GM21447 (cell line): Measurements from ENCODE around the gene CFAP298.

Experiments used
- ATAC-seq: cut with Tn5 transposase; IDR thresholded peaks from one replicate; pipeline ENCODE4 v1.9.1; 2021; ENCODE audit not compliant: unreplicated experiment

CFAP298 gene

DNA sequence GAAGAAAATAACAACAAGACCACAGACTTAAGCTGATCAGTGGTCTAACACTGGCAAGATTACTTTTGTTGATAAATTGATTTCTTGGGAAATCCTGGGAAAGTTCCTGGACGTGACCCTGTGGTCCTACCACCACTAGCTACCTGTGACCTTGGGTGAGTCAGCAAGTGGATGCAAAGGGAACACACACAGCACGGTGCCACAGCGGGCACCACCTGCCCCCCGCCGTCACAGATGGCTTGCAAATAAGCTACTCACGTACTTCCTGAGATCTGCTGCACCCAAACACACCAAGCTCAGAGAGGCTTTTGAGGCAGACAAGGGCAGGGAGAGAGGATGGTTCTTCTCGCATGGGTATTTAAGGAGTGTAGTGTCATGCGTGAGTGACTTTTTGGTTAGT lies 12.7 kb downstream of the CFAP298 start:
- no peak for ATAC-seq

DNA sequence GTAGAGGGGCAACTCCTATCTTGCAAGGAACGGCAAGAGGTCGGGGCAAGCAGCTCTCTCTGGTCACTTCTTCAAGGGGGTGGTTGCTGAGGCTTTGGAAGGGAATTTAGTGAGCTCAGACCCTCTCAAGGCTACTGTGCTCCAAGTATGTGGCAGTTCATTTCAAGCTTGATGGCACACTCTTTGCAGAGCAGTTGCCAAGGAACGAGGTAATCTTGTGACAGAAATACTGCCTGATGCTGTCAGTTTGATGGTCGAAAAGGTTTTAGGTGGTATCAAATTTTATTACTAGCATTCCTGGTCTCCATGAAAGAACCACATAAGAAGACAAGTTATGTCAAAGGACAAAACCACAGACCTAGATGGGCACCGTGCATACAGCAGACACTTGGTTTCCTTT lies 13.1 kb downstream of the CFAP298 start:
- ATAC-seq: no peak

DNA sequence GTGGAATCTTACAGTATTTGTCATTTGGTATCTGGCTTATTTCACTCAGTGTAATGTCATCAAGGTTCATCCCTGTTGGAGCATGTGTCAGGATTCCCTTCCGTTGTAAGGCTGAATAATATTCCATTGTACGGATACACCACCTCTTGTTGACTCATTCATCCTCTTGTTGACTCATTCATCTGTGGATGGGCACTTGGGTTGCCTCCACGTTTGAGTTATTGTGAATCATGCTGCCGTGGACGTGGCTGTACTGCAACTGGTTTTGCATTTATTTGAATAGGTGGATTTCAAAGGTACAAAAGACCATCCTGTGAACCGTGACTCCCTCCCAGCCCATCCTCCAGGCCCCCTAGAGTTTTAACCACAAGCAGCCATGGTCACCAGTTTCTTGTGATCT lies 15.0 kb downstream of the CFAP298 start:
- no peak for ATAC-seq

DNA sequence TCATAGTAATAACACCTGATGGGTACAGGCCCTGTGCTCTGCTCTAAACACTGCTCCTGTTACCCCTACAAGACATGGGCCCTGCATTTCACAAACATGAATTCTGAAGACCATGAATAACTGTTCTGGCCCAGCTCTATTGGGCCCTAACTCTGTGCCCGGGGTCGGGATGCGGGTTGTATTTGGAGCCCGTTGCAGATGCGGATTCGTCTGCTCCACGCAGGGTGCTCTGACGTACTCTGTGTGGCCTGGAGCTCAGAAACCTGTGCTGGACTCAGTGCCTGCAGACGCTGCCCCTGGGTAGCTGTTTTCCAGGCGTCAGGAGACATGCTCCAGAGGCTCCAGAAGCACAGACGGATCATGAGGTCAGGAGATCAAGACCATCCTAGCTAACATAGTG lies 16.7 kb downstream of the CFAP298 start:
- no peak for ATAC-seq

DNA sequence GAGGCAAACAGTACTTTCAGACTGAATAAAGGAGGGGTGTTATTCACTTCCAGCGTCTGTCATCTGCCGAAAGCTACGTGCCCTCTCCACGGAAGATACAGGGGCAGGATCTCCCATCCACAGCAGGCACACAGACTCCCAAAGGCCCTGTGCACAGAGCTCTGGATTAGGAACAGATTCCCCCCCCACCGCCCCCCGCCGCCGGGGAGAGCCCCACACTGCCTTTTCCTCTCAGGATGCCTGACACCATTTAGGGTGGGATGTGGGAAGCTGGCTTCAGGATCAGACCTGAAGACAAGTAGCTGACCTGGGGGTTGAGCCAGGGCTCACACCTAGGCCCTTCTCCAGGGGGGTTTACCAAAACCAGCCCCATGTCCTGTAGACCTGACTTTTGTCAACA lies 18.5 kb downstream of the CFAP298 start:
- no peak for ATAC-seq

DNA sequence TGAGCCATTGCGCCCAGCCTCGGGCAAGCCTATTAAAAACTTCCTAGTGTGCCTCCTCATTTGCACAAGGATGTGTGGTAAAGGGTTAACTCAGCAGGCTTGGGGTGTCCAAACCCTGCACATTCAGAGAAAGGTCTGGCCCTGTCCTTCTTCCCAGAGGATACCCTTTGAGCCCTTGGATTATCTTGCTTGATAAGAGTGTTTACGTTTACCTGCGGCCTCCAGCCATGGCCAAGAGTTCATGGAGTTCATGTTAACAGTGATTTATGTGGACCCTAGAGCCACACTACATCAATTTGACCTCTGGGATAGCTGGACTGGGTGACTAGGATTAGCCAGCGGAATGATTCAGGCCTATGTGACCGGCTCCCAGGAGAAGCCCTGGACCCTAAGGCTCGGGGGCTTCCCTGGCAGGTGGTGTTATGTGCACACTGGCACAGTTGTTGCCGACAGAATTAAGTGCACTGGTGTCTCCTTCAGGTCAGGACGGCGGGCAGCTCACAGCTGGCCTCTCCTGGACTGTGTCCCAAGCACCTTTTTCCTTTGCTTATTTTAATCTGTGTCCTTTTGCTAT lies 19.2 kb downstream of the CFAP298 start:
- ATAC-seq: no peak

DNA sequence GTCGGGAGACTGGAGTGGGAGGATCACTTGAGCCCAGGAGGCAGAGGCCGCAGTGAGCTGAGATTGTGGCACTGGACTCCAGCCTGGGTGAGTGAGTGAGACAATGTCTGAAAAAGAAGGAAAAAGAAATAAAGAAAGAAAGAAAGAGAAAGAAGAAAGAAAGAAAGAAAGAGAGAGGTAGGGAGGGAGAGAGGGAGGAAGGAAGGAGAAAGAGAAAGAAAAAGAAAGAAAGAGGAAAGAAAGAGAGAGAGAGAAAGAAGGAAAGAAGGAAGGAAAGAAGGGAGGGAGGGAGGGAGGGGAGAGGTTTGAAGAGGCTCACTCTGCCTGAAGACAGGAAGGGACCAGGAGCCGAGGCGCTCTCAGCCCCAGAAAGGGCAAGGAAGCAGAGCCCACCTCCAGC lies 22.0 kb downstream of the CFAP298 start:
- no peak for ATAC-seq

DNA sequence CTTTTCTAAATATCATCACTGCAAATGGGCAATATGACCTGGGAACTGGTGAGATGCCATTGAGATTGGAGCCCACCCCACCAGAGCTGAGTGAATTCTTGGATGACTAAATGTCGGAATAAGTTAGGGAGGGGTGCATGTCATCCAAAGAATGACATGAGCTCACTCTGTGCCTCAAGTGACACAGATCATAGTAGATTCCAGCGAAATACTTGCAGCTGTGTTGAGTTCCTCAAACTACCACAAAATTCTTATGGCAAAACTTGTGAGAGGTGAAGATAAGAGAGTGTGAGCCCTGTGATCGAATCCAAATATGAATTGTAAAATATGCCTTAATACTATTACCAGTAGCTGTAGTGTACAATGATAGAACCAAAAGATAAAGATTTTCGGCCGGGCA lies 24.5 kb downstream of the CFAP298 start:
- no peak for ATAC-seq

DNA sequence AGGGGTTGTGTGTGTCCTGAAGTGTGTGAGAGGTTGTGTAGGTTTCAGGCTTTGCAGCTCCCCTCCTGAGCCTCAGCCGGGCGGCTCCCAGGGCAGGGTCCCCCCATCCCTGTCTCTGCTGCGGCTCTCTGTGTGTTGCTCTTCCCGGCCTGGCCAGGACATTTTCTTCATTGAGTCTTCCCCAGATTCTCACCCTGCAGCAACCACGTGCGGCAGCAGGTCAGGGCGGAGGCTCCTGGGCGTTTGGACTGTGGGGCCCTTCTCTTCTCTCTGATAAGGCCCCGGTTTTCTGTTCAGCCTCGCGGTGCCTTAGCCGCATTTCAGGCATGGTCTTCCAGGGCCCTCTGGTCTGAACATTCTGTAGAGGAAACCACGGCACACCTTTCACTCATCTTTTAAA lies 25.1 kb downstream of the CFAP298 start:
- ATAC-seq: no peak

DNA sequence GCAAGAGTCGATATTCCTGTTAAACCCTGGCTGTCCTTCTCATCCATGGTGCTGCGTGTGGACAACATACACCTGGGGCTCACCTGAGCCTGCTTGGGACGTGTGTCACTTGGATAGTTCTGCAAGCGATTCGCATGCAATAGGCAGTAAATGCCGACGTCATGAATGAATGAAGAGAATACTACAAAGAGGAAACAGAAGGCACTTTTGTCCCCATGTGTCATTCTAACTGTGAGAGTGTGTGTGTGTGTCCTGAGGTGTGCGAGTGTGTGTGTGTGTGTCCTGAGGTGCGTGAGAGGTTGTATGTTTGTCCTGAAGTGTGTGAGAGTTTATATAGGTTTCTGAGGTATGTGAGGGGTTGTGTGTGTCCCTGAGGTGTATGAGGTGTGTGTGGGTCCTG lies 26.2 kb downstream of the CFAP298 start:
- ATAC-seq: no peak

DNA sequence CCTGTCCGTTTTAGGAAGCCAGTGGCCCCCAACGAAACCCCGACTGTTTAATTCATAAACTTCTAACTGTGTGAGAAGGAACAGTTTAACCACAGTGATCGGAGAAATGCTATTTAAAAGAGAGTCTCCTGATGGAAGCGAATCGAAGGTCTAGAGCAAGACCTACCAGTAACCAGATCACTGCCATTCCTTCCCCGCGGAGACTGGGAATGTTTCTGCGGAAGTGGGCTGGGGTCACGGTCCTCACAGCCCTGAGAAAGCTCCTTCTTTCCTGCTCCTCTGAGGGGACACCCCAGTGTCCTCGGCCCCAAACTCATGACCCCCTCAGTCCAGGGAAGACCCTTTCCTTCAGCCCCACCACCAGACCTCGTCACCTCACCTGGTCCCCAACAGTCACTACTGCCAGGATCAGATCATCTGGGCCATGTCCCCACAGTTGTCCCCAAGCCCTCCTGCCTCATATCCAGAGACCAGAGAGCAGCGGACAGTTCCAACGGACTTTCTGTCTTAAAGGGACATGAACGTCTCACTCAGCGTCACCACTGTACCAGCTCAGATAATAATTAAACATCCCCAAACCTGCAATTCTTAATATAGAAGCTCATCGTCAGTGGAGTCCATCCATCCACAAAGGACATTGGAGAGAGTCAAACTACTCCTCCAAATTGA lies 27.0 kb downstream of the CFAP298 start, which contains the start of gene TCP10L:
Gene TCP10L (minus strand): TSS at position 482 of the 669 bp plus-strand sequence. CDS start 1,219 bp downstream, outside the sequence.
- no peak for ATAC-seq

DNA sequence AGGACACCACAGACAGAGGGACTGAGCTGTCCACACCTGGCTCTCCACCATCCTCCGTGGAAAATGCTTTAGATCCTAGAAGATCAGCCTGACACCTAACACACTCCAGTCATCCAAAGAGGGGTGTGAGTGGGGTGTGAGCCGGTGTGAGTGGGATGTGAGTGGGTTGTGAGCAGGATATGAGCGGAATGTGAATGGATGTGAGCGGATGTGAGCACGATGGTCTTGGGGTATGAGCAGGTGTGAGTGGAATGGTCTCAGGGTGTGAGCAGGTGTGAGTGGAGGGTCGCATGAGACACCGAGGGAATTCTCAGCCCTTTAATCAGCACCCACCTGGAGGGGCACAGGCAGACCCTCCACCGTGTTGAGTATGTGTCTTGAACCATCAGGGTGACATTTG lies 27.7 kb downstream of the CFAP298 start:
- no peak for ATAC-seq

DNA sequence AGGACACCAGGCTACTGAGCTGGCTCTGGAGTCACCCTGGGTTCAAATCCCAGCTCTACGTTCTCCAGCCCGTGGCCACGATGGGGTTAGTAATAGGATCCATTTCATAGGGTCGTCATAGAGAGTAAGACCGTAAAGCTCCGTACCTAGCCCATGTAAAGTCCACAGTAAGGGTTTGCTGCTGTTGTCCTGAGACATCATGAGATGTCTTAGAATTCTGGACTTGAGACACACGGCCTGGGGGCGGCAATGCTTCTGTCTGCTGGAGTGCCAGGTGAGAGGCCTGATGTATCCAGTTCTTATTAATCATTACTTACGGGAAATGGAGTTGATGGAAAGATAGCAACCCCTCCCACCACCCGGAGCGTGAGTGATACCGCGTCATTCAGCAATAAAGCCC lies 30.4 kb downstream of the CFAP298 start:
- no peak for ATAC-seq

DNA sequence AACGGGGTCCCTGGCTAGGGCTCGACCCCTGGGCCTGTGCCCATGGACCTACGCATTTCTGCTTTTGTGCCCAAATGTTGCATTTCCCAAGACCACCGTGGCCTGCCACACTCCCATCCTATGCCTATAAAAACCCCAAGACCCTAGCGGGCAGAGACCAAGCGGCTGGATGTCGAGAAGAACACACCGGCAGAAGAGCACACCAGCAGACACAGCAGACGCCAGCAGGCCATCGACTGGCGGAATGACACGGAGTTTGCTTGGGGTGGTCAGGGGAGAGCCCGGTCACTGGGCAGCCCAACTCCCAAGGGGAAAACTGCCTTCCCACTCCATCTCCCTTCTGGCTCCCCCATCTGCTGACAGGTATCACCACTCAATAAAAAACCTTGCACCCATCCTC lies 31.2 kb downstream of the CFAP298 start:
- ATAC-seq: no peak

DNA sequence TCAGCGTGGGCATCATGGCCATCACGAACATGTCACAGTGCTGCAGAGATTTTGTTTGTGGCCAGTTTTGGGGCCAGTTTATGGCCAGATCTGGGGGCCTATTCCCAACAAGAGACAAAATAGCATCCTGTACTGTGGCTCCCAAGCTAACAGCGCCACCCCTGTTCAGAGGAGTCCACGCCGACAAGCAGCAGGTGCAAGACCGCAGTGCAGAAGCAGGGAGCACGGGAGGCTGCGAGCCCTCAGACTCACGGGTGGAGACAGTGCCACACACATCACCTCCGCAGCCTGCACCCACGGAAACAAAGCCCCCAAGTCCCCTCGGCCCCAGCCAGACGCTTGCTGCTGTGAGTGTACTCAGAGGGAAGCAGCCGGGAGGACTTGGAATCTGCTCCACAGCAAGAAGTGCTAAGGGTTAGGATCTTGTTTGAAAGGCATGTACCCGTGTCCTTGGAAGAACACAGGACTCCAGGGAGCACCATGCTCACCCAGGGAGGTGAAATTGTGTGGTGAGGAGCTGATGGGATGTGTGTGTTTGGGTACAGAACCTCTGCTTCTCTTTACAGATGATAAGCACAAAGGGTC lies 34.0 kb downstream of the CFAP298 start:
- ATAC-seq: no peak

DNA sequence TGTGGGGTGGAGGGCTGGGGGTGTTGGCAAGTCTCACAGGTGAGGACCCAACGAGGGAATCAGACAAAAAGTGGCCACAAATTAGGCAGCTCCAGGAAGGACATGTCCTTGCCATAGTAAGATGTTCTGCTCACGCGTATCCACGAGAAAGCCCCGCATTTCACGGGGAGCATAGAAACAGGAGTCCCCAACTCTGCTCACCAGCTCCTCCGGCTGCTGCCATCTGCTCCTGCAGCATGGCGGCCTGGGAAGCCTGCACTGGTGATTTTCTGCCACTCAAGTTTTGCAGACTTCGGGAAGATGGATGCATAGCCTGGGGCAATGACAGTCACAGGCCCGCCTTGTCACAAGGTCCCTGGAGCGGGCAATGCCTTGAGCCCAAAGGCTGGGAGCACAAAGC lies 36.2 kb downstream of the CFAP298 start:
- no peak for ATAC-seq

DNA sequence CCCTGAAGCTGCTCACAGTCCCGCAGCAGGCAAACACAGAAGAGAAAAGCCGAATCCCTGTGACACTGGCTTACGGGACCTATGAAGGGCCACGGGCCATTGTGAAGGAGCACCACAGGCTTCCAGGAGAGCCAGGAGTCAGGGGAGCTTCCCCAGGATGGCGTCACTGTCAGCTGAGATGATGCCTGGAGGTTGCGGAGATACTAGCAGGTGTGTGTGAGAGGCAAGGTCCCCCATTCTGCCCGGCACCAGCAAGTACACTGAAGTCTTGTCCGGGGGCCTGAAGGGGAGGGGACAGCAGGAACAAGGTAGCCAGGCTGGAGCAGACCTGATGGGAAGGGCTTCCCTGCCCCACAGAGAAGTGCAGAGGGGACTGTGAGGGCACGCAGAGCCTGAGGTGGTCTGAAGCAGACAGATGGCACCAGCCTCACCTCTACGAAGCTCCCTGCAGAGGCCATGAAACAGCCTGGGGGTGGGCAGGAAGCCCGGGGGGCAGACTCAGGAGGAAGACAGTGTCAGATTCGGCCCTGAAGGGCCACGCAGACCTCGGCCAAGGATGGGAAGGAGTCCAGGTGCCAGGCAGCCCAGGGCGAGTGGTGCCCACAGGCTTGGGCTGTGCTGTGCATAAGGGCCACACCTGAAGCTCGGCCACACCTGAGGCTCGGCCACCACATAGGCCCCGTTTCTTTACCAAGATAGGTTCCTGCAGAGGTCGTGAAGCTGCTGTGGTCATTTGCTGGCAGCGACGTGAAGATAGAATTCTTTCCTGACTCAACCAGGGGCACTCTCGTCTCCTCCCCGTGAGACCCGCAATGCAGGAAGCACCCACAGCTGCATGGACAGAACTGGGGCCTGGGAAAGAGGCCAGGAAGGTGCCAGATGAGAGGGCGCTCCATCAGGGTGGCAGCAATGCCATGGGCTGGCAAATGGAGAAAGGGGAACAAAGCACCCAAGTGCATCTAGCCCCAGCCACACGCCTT lies 36.9 kb downstream of the CFAP298 start:
- no peak for ATAC-seq

DNA sequence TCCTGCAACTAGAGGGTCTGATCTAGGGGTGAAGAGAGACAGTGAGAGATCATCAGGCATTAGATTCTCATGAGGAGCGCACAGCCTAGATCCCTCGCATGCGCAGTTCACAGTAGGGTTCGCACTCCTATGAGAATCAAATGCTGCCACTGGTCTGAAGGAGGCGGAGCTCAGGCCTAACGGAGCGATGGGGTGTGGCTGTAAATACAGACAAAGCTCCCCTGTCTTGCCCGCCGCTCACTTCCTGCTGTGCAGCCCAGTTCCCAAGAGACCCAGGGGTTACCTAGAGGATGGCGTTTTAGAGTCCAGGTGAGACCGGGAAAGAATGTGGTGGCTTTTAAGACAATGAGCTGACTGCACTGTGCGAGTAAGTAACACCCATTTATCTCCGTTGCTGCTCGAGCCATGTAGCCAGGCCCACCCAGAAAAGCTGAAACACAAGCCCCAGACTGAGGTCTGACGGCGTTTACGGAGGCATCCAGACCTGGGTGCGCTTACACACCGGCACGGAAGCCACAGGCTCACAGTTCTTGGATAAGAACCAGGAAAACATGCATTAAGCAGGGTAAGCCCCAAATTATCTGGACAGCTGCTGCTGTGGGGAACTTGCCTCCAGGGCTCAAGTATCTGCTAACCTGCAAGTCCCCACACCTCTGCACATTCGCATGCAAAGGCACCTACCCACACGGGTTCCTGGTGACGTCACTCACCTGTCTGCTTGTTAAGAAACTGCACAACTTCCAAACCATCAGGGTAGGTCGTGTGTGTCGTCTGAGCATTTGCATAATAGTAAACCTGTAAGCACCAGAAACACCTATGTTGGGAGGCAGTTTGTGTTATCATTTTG lies 39.4 kb downstream of the CFAP298 start:
- no peak for ATAC-seq

DNA sequence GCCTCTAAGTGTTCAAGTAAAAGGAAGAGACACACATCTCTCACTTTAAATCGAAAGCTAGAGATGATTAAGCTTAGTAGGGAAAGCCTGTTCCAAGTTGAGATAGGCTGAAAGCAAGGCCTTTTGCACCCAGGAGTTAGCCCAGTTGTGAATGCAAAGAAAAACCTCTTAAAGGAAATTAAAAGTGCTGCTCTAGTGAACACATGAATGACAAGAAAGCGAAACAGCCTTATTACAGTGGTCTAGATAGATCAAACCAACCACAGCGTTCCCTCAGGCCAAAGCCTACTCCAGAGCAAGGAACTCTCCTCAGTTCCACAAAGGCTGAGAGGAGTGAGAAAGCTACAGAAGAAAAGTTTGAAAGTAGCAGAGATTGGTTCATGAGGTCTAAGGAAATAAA lies 41.7 kb downstream of the CFAP298 start:
- no peak for ATAC-seq
